H1 (cell line): ENCODE measurements around the gene ACSF3. TPM values are rescaled to one million over a fixed set of nuclear protein-coding genes. Genes with fewer than 3 reads are reported as not detected.

Experiments used
- CTCF ChIA-PET: fragments of 300-600 bp; sonication (Branson Sonifier 250); formaldehyde crosslinking; loops from one replicate; lab custom pipeline; 2021; ENCODE audit not compliant: partially characterized antibody; lab: Charles Lee
- POLR2A ChIA-PET: fragments of 300-600 bp; sonication (Branson Sonifier 250); formaldehyde crosslinking; loops from one replicate; lab custom pipeline; 2021; ENCODE audit warnings: inconsistent platforms; ENCODE audit not compliant: partially characterized antibody; lab: Charles Lee
- DNase-seq, 2 experiments: peaks; one replicate each; pipeline versions ENCODE4 v3.0.0 to v3.0.0-alpha.2; 2010 to 2022; ENCODE audit warnings: low spot score in 2 of 2, low read depth in 1 of 2, mixed read lengths in 1 of 2
- FAIRE-seq: peaks from 2 replicates; lab custom pipeline; 2011; peaks lifted over from hg19 to GRCh38; lab: Jason Lieb, UNC
- H2AFZ ChIP-seq: 2 replicates; pipeline ENCODE4 v1.8.1; 2012; ENCODE audit warnings: low read length, inconsistent platforms
- H2AK5ac ChIP-seq: 2 replicates; pipeline ENCODE4 v1.6.1; 2013; ENCODE audit warnings: low read depth, low read length
- H2BK120ac ChIP-seq: replicated peaks from 2 replicates; pipeline ENCODE3; 2013; ENCODE audit warnings: low read depth, low read length, inconsistent platforms
- H2BK12ac ChIP-seq: 2 replicates; pipeline ENCODE4 v1.6.1; 2013; ENCODE audit warnings: low read depth, low read length
- H2BK15ac ChIP-seq: 2 replicates; pipeline ENCODE4 v1.6.1; 2013; ENCODE audit warnings: low read length
- H2BK20ac ChIP-seq: 2 replicates; pipeline ENCODE4 v1.6.1; 2013; ENCODE audit warnings: low read length
- H2BK5ac ChIP-seq: 2 replicates; pipeline ENCODE4 v1.6.1; 2013; ENCODE audit warnings: low read depth, low read length
- H3K14ac ChIP-seq: 2 replicates; pipeline ENCODE4 v1.6.1; 2013; ENCODE audit warnings: inconsistent platforms; ENCODE audit not compliant: insufficient read length
- H3K18ac ChIP-seq: 2 replicates; pipeline ENCODE4 v1.6.1; 2013; ENCODE audit warnings: low read length; ENCODE audit errors: extremely low read depth
- H3K23ac ChIP-seq: 2 replicates; pipeline ENCODE4 v1.6.1; 2013; ENCODE audit warnings: inconsistent platforms; ENCODE audit not compliant: insufficient read length
- H3K23me2 ChIP-seq: 2 replicates; pipeline ENCODE4 v1.6.1; 2013; ENCODE audit warnings: low read depth, low read length
- H3K27ac ChIP-seq: 2 replicates; pipeline ENCODE4 v1.6.1; 2011; ENCODE audit warnings: low read depth, low read length, inconsistent platforms
- H3K27me3 ChIP-seq, 4 experiments: replicated peaks in 1 of 4; 1 replicate in 1 of 4; 2 replicates in 3 of 4; pipeline versions ENCODE4 v1.6.1 to v1.8.1; 2011 to 2013; ENCODE audit warnings: low read length in 3 of 4, mild to moderate bottlenecking in 3 of 4, inconsistent platforms in 2 of 4, mixed read lengths in 2 of 4, moderate library complexity in 1 of 4; ENCODE audit not compliant: control insufficient read depth in 3 of 4, insufficient read depth in 3 of 4; ENCODE audit errors: extremely low read depth in 1 of 4
- H3K36me3 ChIP-seq, 4 experiments: 2 replicates each; pipeline versions ENCODE4 v1.6.1 to v1.8.1; 2011 to 2013; ENCODE audit warnings: mild to moderate bottlenecking in 4 of 4, low read length in 3 of 4, moderate library complexity in 2 of 4, control low read depth in 1 of 4, inconsistent platforms in 1 of 4; ENCODE audit not compliant: insufficient read depth in 4 of 4, control insufficient read depth in 2 of 4
- H3K4ac ChIP-seq: replicated peaks from 2 replicates; pipeline ENCODE3; 2013; ENCODE audit warnings: low read length, low read depth, mixed read lengths, inconsistent platforms; ENCODE audit not compliant: insufficient read length
- H3K4me1 ChIP-seq, 4 experiments: replicated peaks in 1 of 4; 1 replicate in 1 of 4; 2 replicates in 3 of 4; pipeline versions ENCODE4 v1.6.1 to v1.8.1; 2011 to 2013; ENCODE audit warnings: low read length in 3 of 4, inconsistent platforms in 2 of 4, mixed read lengths in 1 of 4; ENCODE audit not compliant: insufficient read depth in 4 of 4, control insufficient read depth in 3 of 4
- H3K4me2 ChIP-seq, 2 experiments: 2 replicates each; pipeline versions ENCODE4 v1.6.1 to v1.8.1; 2011 to 2013; ENCODE audit warnings: low read depth in 2 of 2, low read length in 2 of 2, control low read depth in 1 of 2, inconsistent platforms in 1 of 2, mild to moderate bottlenecking in 1 of 2; ENCODE audit not compliant: insufficient read depth in 1 of 2
- H3K4me3 ChIP-seq, 4 experiments: fragments of 200-600, 300-600 bp in 1 of 4; sonication (generic), shearing (Covaris generic), sonication (Bioruptor Twin) in 1 of 4; 2 replicates each; pipeline versions ENCODE4 v1.5.1 to v1.8.1; 2011 to 2016; ENCODE audit warnings: low read length in 4 of 4, low read depth in 3 of 4, control low read depth in 2 of 4, inconsistent platforms in 2 of 4, mild to moderate bottlenecking in 2 of 4, mixed read lengths in 1 of 4, moderate library complexity in 1 of 4; ENCODE audit not compliant: insufficient read depth in 2 of 4; ENCODE audit errors: extremely low read depth in 1 of 4
- H3K56ac ChIP-seq: replicated peaks from 2 replicates; pipeline ENCODE3; 2013; ENCODE audit warnings: low read depth, mild to moderate bottlenecking, mixed read lengths, low read length, inconsistent platforms; ENCODE audit not compliant: insufficient read length
- H3K79me1 ChIP-seq: 2 replicates; pipeline ENCODE4 v1.6.1; 2013; ENCODE audit warnings: low read depth, low read length, control low read depth
- H3K79me2 ChIP-seq, 2 experiments: 2 replicates each; pipeline versions ENCODE4 v1.6.1 to v1.8.1; 2012 to 2013; ENCODE audit warnings: low read length in 2 of 2, mild to moderate bottlenecking in 2 of 2, inconsistent platforms in 1 of 2; ENCODE audit not compliant: insufficient read depth in 2 of 2, control insufficient read depth in 1 of 2
- H3K9ac ChIP-seq, 4 experiments: replicated peaks in 1 of 4; 1 replicate in 1 of 4; 2 replicates in 3 of 4; pipeline versions ENCODE4 v1.6.1 to v1.8.1; 2011 to 2013; ENCODE audit warnings: low read depth in 3 of 4, low read length in 3 of 4, control low read depth in 2 of 4, mild to moderate bottlenecking in 2 of 4, moderate library complexity in 2 of 4, inconsistent platforms in 1 of 4; ENCODE audit errors: extremely low read depth in 1 of 4
- H3K9me3 ChIP-seq, 2 experiments: 2 replicates each; pipeline versions ENCODE4 v1.6.1 to v1.8.1; 2012 to 2013; ENCODE audit warnings: mild to moderate bottlenecking in 2 of 2, moderate library complexity in 2 of 2, control low read depth in 1 of 2, inconsistent platforms in 1 of 2, low read depth in 1 of 2, low read length in 1 of 2, mixed read lengths in 1 of 2; ENCODE audit not compliant: insufficient read depth in 2 of 2
- H4K20me1 ChIP-seq, 2 experiments: replicated peaks in 1 of 2; 2 replicates each; pipeline versions ENCODE3 to v1.8.1; 2011 to 2013; ENCODE audit warnings: inconsistent platforms in 2 of 2, low read length in 2 of 2, mild to moderate bottlenecking in 1 of 2; ENCODE audit not compliant: insufficient read depth in 2 of 2, control insufficient read depth in 1 of 2
- H4K5ac ChIP-seq: 2 replicates; pipeline ENCODE4 v1.6.1; 2013; ENCODE audit warnings: low read length, low read depth, mixed read lengths, inconsistent platforms; ENCODE audit not compliant: insufficient read length
- H4K8ac ChIP-seq: 2 replicates; pipeline ENCODE4 v1.8.0; 2013; ENCODE audit warnings: mild to moderate bottlenecking, moderate library complexity, low read length, inconsistent platforms; ENCODE audit not compliant: insufficient read depth; ENCODE audit errors: extremely low read depth
- H4K91ac ChIP-seq: replicated peaks from 2 replicates; pipeline ENCODE3; 2013; ENCODE audit warnings: low read length, mixed read lengths, inconsistent platforms; ENCODE audit not compliant: insufficient read length
- JUN ChIP-seq: IDR thresholded peaks from 2 replicates; pipeline ENCODE4 v1.6.1; 2011; ENCODE audit warnings: low read depth, mild to moderate bottlenecking, improper control_type of control experiment, low read length
- JUND ChIP-seq: IDR thresholded peaks from 2 replicates; pipeline ENCODE4 v1.6.1; 2011; ENCODE audit warnings: mild to moderate bottlenecking, improper control_type of control experiment, low read length
- USF2 ChIP-seq: IDR thresholded peaks from 2 replicates; pipeline ENCODE4 v1.6.1; 2011; ENCODE audit warnings: low read length, improper control_type of control experiment
- WGBS, 2 experiments: shearing (Covaris generic) in 1 of 2; methylation state at CpG; one replicate each; pipeline versions ENCODE4 v1.1.6 to v1.1.7; 2013 to 2015; ENCODE audit warnings: low lambda C conversion rate in 2 of 2, mixed read lengths in 2 of 2, inconsistent platforms in 1 of 2, low coverage in 1 of 2, missing lambda C conversion rate in 1 of 2; ENCODE audit not compliant: insufficient replicate concordance in 2 of 2, insufficient coverage in 1 of 2, insufficient read length in 1 of 2; ENCODE audit errors: extremely low coverage in 1 of 2, missing lambda C conversion rate in 1 of 2; 5-methylcytosine and 5-hydroxymethylcytosine counted together
- polyA plus RNA-seq, 7 experiments: library from polyadenylated mRNA; depleted of rRNA in 3 of 7; stranded (reverse) in 5 of 7; unstranded in 2 of 7; fragments of >200 nt in 5 of 7; fragments of 200-250 nt in 2 of 7; gene quantifications; 1 replicate in 5 of 7; 2 replicates in 1 of 7; 4 replicates in 1 of 7; pipeline versions ENCODE4 v1.2.1 to v1.2.3, GENCODE V29; 2011 to 2013; ENCODE audit warnings: missing spikeins in 2 of 7, mixed read lengths in 2 of 7
- total RNA-seq: library from RNA; stranded (reverse); fragmentation: NEBNext Ultra II Directional; extraction: Animal tissue kit (Norgen Biotek cat#: 25700); gene quantifications from 2 replicates; pipeline ENCODE4 v1.2.1, GENCODE V29; 2021

ACSF3 gene
- total and polyA plus RNA-seq, 2 of the 8 experiments (the other 6 are each of a cell fraction or from before 2014, with no cell fraction given): 15.6 to 22.9 TPM

DNA sequence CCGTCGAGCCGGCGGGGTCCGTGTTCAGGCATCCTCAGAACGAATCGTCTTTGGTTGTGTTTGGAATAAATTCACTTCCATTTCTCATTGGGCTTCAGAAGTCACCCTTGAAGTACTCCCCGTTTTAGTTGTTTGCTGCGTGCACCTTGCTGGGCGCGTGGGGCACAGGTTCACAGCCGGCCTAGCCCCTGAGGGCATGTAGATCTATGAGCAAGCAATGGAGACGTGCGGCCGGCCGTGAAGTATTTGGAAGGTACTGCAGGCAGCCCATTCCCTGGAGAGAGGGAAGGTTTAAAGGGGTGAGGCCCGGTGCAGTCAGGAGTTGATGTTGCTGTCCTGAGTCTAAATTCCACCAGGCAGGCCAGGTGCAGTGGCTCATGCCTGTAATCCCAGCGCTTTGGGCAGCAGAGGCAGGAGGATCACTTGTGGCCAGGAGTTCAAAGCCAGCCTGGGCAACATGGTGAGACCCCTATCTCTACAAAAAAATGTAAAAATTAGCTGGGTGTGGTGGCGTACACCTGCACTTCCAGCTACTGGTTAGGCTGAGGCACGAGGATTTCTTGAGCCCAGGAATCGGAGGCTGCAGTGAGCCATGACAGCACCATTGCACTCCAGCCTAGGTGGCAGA lies 714 bp downstream of the ACSF3 start:
- H4K20me1 ChIP-seq: peaks cover 2 to 16% of the 10 kb centered on the region in 2 experiments
- DNase-seq (no peak), FAIRE-seq (no peak)
- H3K27me3 ChIP-seq: peaks cover 0 to 18% (median 8%) of the 10 kb centered on the region in 4 experiments; a peak in 5 of 7 replicates
- H2BK15ac ChIP-seq: no peak overlapping the region
- ChIA-PET POLR2A (interaction anchor here (1.0 to 2.9 kb wide), 7 partner anchors 9 to 150 kb away, joined by 3 to 8 read pairs (median 4); no protein-coding TSS in a partner anchor), CTCF (interaction anchor here (1.5 to 1.8 kb wide), 2 partner anchors 9 to 73 kb away, joined by 3 to 6 read pairs; no protein-coding TSS in a partner anchor)
- H3K27ac ChIP-seq: no peak overlapping the region
- H3K4me3 ChIP-seq: peak overlapping the region; percentile 76 to 97 (median 81)
- TF ChIP-seq USF2 (no peak), JUND (no peak), JUN (no peak)
- H3K23ac ChIP-seq: no peak overlapping the region
- no peak overlapping the region for H4K91ac ChIP-seq
- H3K9me3 ChIP-seq: no peaks in the 10 kb centered on the region
- H3K4me1 ChIP-seq: peaks cover 4 to 19% (median 12%) of the 10 kb centered on the region in 4 experiments; a peak in 6 of 7 replicates
- H3K56ac ChIP-seq: no peak overlapping the region
- peak overlapping the region; percentile 31 to 87 (median 70); a peak in 6 of 7 replicates for H3K9ac ChIP-seq
- H3K4ac ChIP-seq: no peak overlapping the region
- no peak overlapping the region for H2BK120ac ChIP-seq
- H3K4me2 ChIP-seq: peak overlapping the region; percentile 78 to 92
- H3K79me2 ChIP-seq: peaks cover 0 to 44% of the 10 kb centered on the region in 2 experiments; a peak in 2 of 4 replicates
- peaks cover 13% of the 10 kb centered on the region for H3K79me1 ChIP-seq
- peak overlapping the region; percentile 94 for H4K8ac ChIP-seq
- no peak overlapping the region for H2AFZ ChIP-seq
- 21% methylated on average over 20 of the region's 21 CpGs; no CpG with 5 or more reads in 1 of the 2 experiments for WGBS, 2 experiments
- H2BK12ac ChIP-seq: no peak overlapping the region
- no peak overlapping the region for H2BK5ac ChIP-seq
- H2BK20ac ChIP-seq: no peak overlapping the region
- H4K5ac ChIP-seq: peak overlapping the region; percentile 2
- H3K14ac ChIP-seq: no peak overlapping the region
- H3K36me3 ChIP-seq: no peaks in the 10 kb centered on the region
- no peak overlapping the region for H2AK5ac ChIP-seq
- peaks cover 8% of the 10 kb centered on the region; the same call in 1 of the 2 replicates for H3K23me2 ChIP-seq
- no peak overlapping the region for H3K18ac ChIP-seq
